SU-DHL-6 (cell line): Measurements from ENCODE around the gene HAL.

ENCODE experiments used
- EZH2phosphoT487 ChIP-seq: fragments of 200-600 bp; sonication (generic), shearing (Covaris generic); conservative IDR thresholded peaks from 2 replicates; pipeline ENCODE4 v1.6.1; 2018; ENCODE audit warnings: mild to moderate bottlenecking, antibody characterized with exemption, low read length, moderate library complexity, mixed read lengths
- TF ChIP-seq, protein P1 (sequence below): fragments of 200-600 bp; sonication (generic); IDR thresholded peaks from one replicate; pipeline ENCODE4 v1.5.1; 2017; ENCODE audit warnings: antibody characterized with exemption, mild to moderate bottlenecking, low read length, moderate library complexity; ENCODE audit not compliant: insufficient read depth, poor library complexity, severe bottlenecking

GRCh38 chr12:96015672-96016071 lies 19.5 kb upstream of the HAL start:
- TF ChIP-seq, protein P1, sequence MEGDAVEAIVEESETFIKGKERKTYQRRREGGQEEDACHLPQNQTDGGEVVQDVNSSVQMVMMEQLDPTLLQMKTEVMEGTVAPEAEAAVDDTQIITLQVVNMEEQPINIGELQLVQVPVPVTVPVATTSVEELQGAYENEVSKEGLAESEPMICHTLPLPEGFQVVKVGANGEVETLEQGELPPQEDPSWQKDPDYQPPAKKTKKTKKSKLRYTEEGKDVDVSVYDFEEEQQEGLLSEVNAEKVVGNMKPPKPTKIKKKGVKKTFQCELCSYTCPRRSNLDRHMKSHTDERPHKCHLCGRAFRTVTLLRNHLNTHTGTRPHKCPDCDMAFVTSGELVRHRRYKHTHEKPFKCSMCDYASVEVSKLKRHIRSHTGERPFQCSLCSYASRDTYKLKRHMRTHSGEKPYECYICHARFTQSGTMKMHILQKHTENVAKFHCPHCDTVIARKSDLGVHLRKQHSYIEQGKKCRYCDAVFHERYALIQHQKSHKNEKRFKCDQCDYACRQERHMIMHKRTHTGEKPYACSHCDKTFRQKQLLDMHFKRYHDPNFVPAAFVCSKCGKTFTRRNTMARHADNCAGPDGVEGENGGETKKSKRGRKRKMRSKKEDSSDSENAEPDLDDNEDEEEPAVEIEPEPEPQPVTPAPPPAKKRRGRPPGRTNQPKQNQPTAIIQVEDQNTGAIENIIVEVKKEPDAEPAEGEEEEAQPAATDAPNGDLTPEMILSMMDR, result no peak
- no peak for TF ChIP-seq EZH2phosphoT487
